ENCODE results near the gene KLHL1. TPM values are rescaled to one million over a fixed set of nuclear protein-coding genes. Genes with fewer than 3 reads are reported as not detected.

Gene KLHL1
- polyA plus RNA-seq, 1 of the 3 experiments (the other 2 are of a cell fraction): not detected

GRCh38 chr13:69904784-69905183 is 203.5 kb downstream of the KLHL1 start:
- no peak for DNase-seq
- no peaks in the 10 kb centered on the region for H3K4me1 ChIP-seq (ENCODE audit: control insufficient read depth in 1 of 2, insufficient read depth in 2 of 2, low read depth in 1 of 2, low read length in 1 of 2)
- H3K27me3 ChIP-seq (ENCODE audit: insufficient read depth): no peaks in the 10 kb centered on the region
- no peak overlapping the region for H3K4me2 ChIP-seq
- no peaks in the 10 kb centered on the region for H4K20me1 ChIP-seq (ENCODE audit: insufficient read depth)
- no peaks in the 10 kb centered on the region for H3K79me2 ChIP-seq (ENCODE audit: insufficient read depth)
- no peaks in the 10 kb centered on the region for H3K9me2 ChIP-seq
- TF ChIP-seq TCF12 (IDR thresholded peaks at IDR 0.05) (no peak), FOXJ3 (CRISPR knock-in tag; IDR thresholded peaks at IDR 0.05) (no peak), SIN3A (IDR thresholded peaks at IDR 0.05; ENCODE audit: borderline replicate concordance, low read depth, low read length) (no peak), FOXM1 (IDR thresholded peaks at IDR 0.05; ENCODE audit: low read depth) (no peak), ZBTB33 (IDR thresholded peaks at IDR 0.05; ENCODE audit: borderline replicate concordance, low read depth) (no peak), JUND (IDR thresholded peaks at IDR 0.05) (no peak), IRF3 (IDR thresholded peaks at IDR 0.05; ENCODE audit: low read depth, low read length) (no peak), USF1 (IDR thresholded peaks at IDR 0.05; ENCODE audit: borderline replicate concordance, low read depth) (no peak), TAF1 (IDR thresholded peaks at IDR 0.05; ENCODE audit: borderline replicate concordance, low read depth, low read length) (no peak), EZH2phosphoT487 (IDR thresholded peaks at IDR 0.05; ENCODE audit: borderline replicate concordance, low read depth) (no peak), CTCF (IDR thresholded peaks at IDR 0.05) (no peak), GABPA (IDR thresholded peaks at IDR 0.05; ENCODE audit: low read depth) (no peak), GATA2 (CRISPR knock-in tag; IDR thresholded peaks at IDR 0.05) (no peak), MEF2A (IDR thresholded peaks at IDR 0.05; ENCODE audit: borderline replicate concordance, low read depth) (no peak), NFIC (IDR thresholded peaks at IDR 0.05; ENCODE audit: borderline replicate concordance) (no peak), ELF1 (IDR thresholded peaks at IDR 0.05) (no peak)
- no peaks in the 10 kb centered on the region for H3K9me3 ChIP-seq
- H3F3A ChIP-seq (replicated peaks; ENCODE audit: insufficient read depth): no peaks in the 10 kb centered on the region
- ChIA-PET POLR2A (no interaction called here), CTCF (no interaction called here)
- H2AFZ ChIP-seq (ENCODE audit: low read depth): no peak overlapping the region
- H3K4me3 ChIP-seq (ENCODE audit: low read depth in 2 of 2, low read length in 1 of 2): no peak overlapping the region
- no peaks in the 10 kb centered on the region for H3K36me3 ChIP-seq (replicated peaks in 1 of 2; ENCODE audit: control insufficient read depth in 1 of 2, insufficient read depth in 2 of 2, low read length in 1 of 2)
- H3K27ac ChIP-seq (ENCODE audit: low read depth in 2 of 2, low read length in 1 of 2): no peak overlapping the region
- no peak overlapping the region for H3K9ac ChIP-seq
